Ishikawa (cell line): ENCODE results near the gene YWHAH.

ENCODE experiments used
- CEBPB ChIP-seq: IDR thresholded peaks from 2 replicates; pipeline ENCODE4 v1.6.1; 2012
- CREB1 ChIP-seq: IDR thresholded peaks from 2 replicates; pipeline ENCODE4 v1.6.1; 2012; ENCODE audit warnings: low read depth
- EGR1 ChIP-seq: IDR thresholded peaks from 2 replicates; pipeline ENCODE4 v1.6.1; 2012
- EP300 ChIP-seq: IDR thresholded peaks from 2 replicates; pipeline ENCODE4 v1.6.1; 2012; ENCODE audit warnings: borderline replicate concordance
- FOXM1 ChIP-seq: IDR thresholded peaks from 2 replicates; pipeline ENCODE4 v1.6.1; 2012; ENCODE audit warnings: low read depth, borderline replicate concordance
- NFIC ChIP-seq: IDR thresholded peaks from 2 replicates; pipeline ENCODE4 v1.6.1; 2012
- RAD21 ChIP-seq: IDR thresholded peaks from 2 replicates; pipeline ENCODE4 v1.6.1; 2012; ENCODE audit warnings: low read depth
- TAF1 ChIP-seq: IDR thresholded peaks from 2 replicates; pipeline ENCODE4 v1.6.1; 2012; ENCODE audit warnings: low read depth, mild to moderate bottlenecking
- TCF12 ChIP-seq: IDR thresholded peaks from 2 replicates; pipeline ENCODE4 v1.6.1; 2012; ENCODE audit warnings: low read depth
- YY1 ChIP-seq: IDR thresholded peaks from 2 replicates; pipeline ENCODE4 v1.6.1; 2012; ENCODE audit warnings: low read depth
- ZBTB7A ChIP-seq: IDR thresholded peaks from 2 replicates; pipeline ENCODE4 v1.6.1; 2012; ENCODE audit warnings: low read depth
- TF ChIP-seq, protein P1 (sequence below): IDR thresholded peaks from 2 replicates; pipeline ENCODE4 v1.6.1; 2012
- TF ChIP-seq, protein P2 (sequence below): IDR thresholded peaks from 2 replicates; pipeline ENCODE4 v1.6.1; 2012; ENCODE audit warnings: low read depth, mild to moderate bottlenecking

DNA sequence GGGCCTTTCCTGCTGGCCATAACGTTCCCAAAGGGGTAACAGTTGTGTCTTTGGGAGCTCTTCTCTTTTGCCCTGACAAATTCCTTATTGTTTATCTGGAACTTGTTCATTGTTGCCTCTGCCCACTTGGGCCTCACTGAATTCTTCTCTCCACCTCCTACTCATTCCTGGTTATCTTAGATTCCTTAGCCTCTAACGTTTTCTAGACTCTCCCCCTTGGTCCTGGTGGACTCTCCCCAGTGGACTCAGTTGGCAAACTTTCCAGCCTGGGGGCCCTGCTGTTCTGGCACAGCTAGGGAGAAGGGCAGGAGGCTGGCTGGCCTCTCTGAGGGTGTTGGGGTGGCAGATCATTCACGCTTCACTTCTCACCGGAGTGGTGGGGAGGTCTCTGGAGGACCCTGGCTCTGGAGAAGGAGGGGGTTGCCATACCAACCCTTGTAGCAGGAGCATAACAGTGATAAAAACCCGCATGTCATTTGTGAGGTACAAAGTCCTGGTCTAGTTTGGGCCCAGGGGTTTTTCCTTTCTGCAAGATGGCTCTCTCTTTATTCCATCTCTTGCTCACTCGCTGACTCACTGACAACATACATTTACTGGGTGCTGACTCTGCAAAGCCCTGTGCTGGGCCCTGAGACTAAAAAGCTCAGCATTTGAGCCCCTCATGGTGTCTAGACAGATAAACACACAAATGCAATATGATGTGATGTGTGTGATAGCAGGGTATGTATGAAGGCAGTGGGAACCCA is 39.7 kb downstream of the YWHAH start:
- TF ChIP-seq YY1 (no peak), CREB1 (no peak), TAF1 (no peak), RAD21 (no peak), CEBPB (no peak), ZBTB7A (no peak), EGR1 (no peak), FOXM1 (no peak), EP300 (no peak), TCF12 (no peak), NFIC (no peak)
- TF ChIP-seq, protein P1, sequence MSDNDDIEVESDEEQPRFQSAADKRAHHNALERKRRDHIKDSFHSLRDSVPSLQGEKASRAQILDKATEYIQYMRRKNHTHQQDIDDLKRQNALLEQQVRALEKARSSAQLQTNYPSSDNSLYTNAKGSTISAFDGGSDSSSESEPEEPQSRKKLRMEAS = no peak
- TF ChIP-seq, protein P2, sequence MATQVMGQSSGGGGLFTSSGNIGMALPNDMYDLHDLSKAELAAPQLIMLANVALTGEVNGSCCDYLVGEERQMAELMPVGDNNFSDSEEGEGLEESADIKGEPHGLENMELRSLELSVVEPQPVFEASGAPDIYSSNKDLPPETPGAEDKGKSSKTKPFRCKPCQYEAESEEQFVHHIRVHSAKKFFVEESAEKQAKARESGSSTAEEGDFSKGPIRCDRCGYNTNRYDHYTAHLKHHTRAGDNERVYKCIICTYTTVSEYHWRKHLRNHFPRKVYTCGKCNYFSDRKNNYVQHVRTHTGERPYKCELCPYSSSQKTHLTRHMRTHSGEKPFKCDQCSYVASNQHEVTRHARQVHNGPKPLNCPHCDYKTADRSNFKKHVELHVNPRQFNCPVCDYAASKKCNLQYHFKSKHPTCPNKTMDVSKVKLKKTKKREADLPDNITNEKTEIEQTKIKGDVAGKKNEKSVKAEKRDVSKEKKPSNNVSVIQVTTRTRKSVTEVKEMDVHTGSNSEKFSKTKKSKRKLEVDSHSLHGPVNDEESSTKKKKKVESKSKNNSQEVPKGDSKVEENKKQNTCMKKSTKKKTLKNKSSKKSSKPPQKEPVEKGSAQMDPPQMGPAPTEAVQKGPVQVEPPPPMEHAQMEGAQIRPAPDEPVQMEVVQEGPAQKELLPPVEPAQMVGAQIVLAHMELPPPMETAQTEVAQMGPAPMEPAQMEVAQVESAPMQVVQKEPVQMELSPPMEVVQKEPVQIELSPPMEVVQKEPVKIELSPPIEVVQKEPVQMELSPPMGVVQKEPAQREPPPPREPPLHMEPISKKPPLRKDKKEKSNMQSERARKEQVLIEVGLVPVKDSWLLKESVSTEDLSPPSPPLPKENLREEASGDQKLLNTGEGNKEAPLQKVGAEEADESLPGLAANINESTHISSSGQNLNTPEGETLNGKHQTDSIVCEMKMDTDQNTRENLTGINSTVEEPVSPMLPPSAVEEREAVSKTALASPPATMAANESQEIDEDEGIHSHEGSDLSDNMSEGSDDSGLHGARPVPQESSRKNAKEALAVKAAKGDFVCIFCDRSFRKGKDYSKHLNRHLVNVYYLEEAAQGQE = no peak
